ENCODE results near the gene ZNF236. TPM values are rescaled to one million over a fixed set of nuclear protein-coding genes. Genes with fewer than 3 reads are reported as not detected.

ZNF236 gene
- total RNA-seq, 1 donor from 2014 or later = 19.4 TPM

GRCh38 chr18:76788571-76789317, 33.6 kb upstream of the ZNF236 start:
- Mint-ChIP-seq H3K4me3 (ENCODE audit: unreplicated experiment) (no peak overlapping the region), H3K9me3 (ENCODE audit: unreplicated experiment) (peaks cover 9% of the 10 kb centered on the region), H3K4me1 (ENCODE audit: unreplicated experiment) (no peaks in the 10 kb centered on the region), H3K27ac (ENCODE audit: unreplicated experiment) (no peak overlapping the region), H3K27me3 (ENCODE audit: unreplicated experiment) (peaks cover 3% of the 10 kb centered on the region), H3K36me3 (ENCODE audit: low read depth, unreplicated experiment) (peaks cover 9% of the 10 kb centered on the region)
- DNase-seq (ENCODE audit: low spot score) = no peak
- TF ChIP-seq CTCF (IDR thresholded peaks at IDR 0.05; ENCODE audit: unreplicated experiment) = no peak

GRCh38 chr18:76791106-76791505, 31.3 kb upstream of the ZNF236 start:
- peak overlapping the region; percentile 49 for H3K4me3 Mint-ChIP-seq (ENCODE audit: unreplicated experiment)
- no peaks in the 10 kb centered on the region for H3K4me1 Mint-ChIP-seq (ENCODE audit: unreplicated experiment)
- peaks cover 2% of the 10 kb centered on the region for H3K27me3 Mint-ChIP-seq (ENCODE audit: unreplicated experiment)
- no peak overlapping the region for H3K27ac Mint-ChIP-seq (ENCODE audit: unreplicated experiment)
- no peak for TF ChIP-seq CTCF (IDR thresholded peaks at IDR 0.05; ENCODE audit: unreplicated experiment)
- DNase-seq (ENCODE audit: low spot score) = no peak
- H3K9me3 Mint-ChIP-seq (ENCODE audit: unreplicated experiment) = peaks cover 9% of the 10 kb centered on the region
- peaks cover 9% of the 10 kb centered on the region for H3K36me3 Mint-ChIP-seq (ENCODE audit: low read depth, unreplicated experiment)

GRCh38 chr18:76791642-76792041, 30.7 kb upstream of the ZNF236 start:
- Mint-ChIP-seq H3K4me3 (ENCODE audit: unreplicated experiment) (no peak overlapping the region), H3K36me3 (ENCODE audit: low read depth, unreplicated experiment) (peaks cover 9% of the 10 kb centered on the region), H3K27ac (ENCODE audit: unreplicated experiment) (peak overlapping the region; percentile 7), H3K4me1 (ENCODE audit: unreplicated experiment) (no peaks in the 10 kb centered on the region), H3K27me3 (ENCODE audit: unreplicated experiment) (peaks cover 2% of the 10 kb centered on the region), H3K9me3 (ENCODE audit: unreplicated experiment) (peaks cover 9% of the 10 kb centered on the region)
- TF ChIP-seq CTCF (IDR thresholded peaks at IDR 0.05; ENCODE audit: unreplicated experiment) = no peak
- no peak for DNase-seq (ENCODE audit: low spot score)

GRCh38 chr18:76794326-76794725, 28.0 kb upstream of the ZNF236 start:
- H3K36me3 Mint-ChIP-seq (ENCODE audit: low read depth, unreplicated experiment) = peaks cover 9% of the 10 kb centered on the region
- H3K4me3 Mint-ChIP-seq (ENCODE audit: unreplicated experiment) = no peak overlapping the region

More at GRCh38 chr18:76794326-76794725, 28.0 kb upstream of the ZNF236 start:
- peaks cover 9% of the 10 kb centered on the region for H3K9me3 Mint-ChIP-seq (ENCODE audit: unreplicated experiment)
- TF ChIP-seq CTCF (IDR thresholded peaks at IDR 0.05; ENCODE audit: unreplicated experiment) = no peak
- no peaks in the 10 kb centered on the region for H3K4me1 Mint-ChIP-seq (ENCODE audit: unreplicated experiment)
- H3K27me3 Mint-ChIP-seq (ENCODE audit: unreplicated experiment) = peaks cover 2% of the 10 kb centered on the region
- no peak overlapping the region for H3K27ac Mint-ChIP-seq (ENCODE audit: unreplicated experiment)
- DNase-seq (ENCODE audit: low spot score) = no peak

Data from endothelial cell (in vitro differentiated cells).